ENCODE data around the gene VPS35. TPM values are rescaled to one million over a fixed set of nuclear protein-coding genes. Genes with fewer than 3 reads are reported as not detected.

Gene VPS35
- total RNA-seq, 1 experiment from 2014 or later = 72.1 TPM

DNA sequence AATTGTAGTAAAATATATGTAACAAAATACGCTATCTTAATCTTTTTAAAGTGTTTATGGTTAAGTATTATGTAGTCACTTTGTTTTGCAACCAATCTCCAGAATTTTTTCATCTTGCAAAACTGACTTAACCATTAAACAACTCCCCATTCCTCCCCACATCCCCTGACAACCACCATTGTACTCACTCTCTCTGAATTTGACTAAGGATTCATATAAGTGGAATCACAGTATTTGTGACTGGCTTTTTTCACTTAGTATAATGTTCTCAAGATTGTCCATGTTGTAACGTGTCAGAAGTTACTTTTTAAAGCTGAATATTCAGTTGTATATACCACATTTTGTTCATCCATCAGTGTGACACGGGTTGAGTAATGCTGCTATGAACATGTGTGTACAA, 11.1 kb upstream of the VPS35 start:
- H3K4me1 Mint-ChIP-seq = no peaks in the 10 kb centered on the region
- no peaks in the 10 kb centered on the region for H3K9me3 Mint-ChIP-seq
- peaks cover 40% of the 10 kb centered on the region for H3K36me3 Mint-ChIP-seq
- ChIA-PET POLR2A (no interaction called here), CTCF (interaction anchor here (2.2 kb wide), 1 partner anchor 27 kb away, joined by 6 read pairs; no protein-coding TSS in a partner anchor)
- ATAC-seq = no peak
- no peak for DNase-seq (ENCODE audit: low spot score)
- H3K27ac Mint-ChIP-seq = no peak overlapping the region
- H3K4me3 Mint-ChIP-seq = no peak overlapping the region
- no peaks in the 10 kb centered on the region for H3K27me3 Mint-ChIP-seq (ENCODE audit: low read depth)
- TF ChIP-seq, protein P1, sequence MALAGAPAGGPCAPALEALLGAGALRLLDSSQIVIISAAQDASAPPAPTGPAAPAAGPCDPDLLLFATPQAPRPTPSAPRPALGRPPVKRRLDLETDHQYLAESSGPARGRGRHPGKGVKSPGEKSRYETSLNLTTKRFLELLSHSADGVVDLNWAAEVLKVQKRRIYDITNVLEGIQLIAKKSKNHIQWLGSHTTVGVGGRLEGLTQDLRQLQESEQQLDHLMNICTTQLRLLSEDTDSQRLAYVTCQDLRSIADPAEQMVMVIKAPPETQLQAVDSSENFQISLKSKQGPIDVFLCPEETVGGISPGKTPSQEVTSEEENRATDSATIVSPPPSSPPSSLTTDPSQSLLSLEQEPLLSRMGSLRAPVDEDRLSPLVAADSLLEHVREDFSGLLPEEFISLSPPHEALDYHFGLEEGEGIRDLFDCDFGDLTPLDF (CRISPR knock-in tag; IDR thresholded peaks at IDR 0.05) = no peak
- TF ChIP-seq, protein P2, sequence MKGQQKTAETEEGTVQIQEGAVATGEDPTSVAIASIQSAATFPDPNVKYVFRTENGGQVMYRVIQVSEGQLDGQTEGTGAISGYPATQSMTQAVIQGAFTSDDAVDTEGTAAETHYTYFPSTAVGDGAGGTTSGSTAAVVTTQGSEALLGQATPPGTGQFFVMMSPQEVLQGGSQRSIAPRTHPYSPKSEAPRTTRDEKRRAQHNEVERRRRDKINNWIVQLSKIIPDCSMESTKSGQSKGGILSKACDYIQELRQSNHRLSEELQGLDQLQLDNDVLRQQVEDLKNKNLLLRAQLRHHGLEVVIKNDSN (CRISPR knock-in tag; IDR thresholded peaks at IDR 0.05) = no peak
- TF ChIP-seq MYBL2 (CRISPR knock-in tag; IDR thresholded peaks at IDR 0.05) (no peak), HMGA2 (CRISPR knock-in tag; IDR thresholded peaks at IDR 0.05) (no peak), ESRRA (CRISPR knock-in tag; IDR thresholded peaks at IDR 0.05; ENCODE audit: borderline replicate concordance) (no peak), MXD4 (CRISPR knock-in tag; IDR thresholded peaks at IDR 0.05; ENCODE audit: borderline replicate concordance) (no peak), CREM (CRISPR knock-in tag; IDR thresholded peaks at IDR 0.05) (no peak), RELA (CRISPR knock-in tag; IDR thresholded peaks at IDR 0.05; ENCODE audit: borderline replicate concordance) (no peak), OVOL2 (CRISPR knock-in tag; IDR thresholded peaks at IDR 0.05; ENCODE audit: borderline replicate concordance) (no peak), ZNF416 (CRISPR knock-in tag; IDR thresholded peaks at IDR 0.05) (no peak), ZBTB21 (CRISPR knock-in tag; IDR thresholded peaks at IDR 0.05; ENCODE audit: borderline replicate concordance) (no peak), IRF2 (CRISPR knock-in tag; IDR thresholded peaks at IDR 0.05; ENCODE audit: borderline replicate concordance, low read depth) (no peak)
- TF ChIP-seq, protein P3, sequence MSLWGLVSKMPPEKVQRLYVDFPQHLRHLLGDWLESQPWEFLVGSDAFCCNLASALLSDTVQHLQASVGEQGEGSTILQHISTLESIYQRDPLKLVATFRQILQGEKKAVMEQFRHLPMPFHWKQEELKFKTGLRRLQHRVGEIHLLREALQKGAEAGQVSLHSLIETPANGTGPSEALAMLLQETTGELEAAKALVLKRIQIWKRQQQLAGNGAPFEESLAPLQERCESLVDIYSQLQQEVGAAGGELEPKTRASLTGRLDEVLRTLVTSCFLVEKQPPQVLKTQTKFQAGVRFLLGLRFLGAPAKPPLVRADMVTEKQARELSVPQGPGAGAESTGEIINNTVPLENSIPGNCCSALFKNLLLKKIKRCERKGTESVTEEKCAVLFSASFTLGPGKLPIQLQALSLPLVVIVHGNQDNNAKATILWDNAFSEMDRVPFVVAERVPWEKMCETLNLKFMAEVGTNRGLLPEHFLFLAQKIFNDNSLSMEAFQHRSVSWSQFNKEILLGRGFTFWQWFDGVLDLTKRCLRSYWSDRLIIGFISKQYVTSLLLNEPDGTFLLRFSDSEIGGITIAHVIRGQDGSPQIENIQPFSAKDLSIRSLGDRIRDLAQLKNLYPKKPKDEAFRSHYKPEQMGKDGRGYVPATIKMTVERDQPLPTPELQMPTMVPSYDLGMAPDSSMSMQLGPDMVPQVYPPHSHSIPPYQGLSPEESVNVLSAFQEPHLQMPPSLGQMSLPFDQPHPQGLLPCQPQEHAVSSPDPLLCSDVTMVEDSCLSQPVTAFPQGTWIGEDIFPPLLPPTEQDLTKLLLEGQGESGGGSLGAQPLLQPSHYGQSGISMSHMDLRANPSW (CRISPR knock-in tag; conservative IDR thresholded peaks at IDR 0.05; ENCODE audit: low read depth) = no peak
- TF ChIP-seq, protein P4, sequence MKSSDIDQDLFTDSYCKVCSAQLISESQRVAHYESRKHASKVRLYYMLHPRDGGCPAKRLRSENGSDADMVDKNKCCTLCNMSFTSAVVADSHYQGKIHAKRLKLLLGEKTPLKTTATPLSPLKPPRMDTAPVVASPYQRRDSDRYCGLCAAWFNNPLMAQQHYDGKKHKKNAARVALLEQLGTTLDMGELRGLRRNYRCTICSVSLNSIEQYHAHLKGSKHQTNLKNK (CRISPR knock-in tag; IDR thresholded peaks at IDR 0.05) = no peak
- TF ChIP-seq, protein P5, sequence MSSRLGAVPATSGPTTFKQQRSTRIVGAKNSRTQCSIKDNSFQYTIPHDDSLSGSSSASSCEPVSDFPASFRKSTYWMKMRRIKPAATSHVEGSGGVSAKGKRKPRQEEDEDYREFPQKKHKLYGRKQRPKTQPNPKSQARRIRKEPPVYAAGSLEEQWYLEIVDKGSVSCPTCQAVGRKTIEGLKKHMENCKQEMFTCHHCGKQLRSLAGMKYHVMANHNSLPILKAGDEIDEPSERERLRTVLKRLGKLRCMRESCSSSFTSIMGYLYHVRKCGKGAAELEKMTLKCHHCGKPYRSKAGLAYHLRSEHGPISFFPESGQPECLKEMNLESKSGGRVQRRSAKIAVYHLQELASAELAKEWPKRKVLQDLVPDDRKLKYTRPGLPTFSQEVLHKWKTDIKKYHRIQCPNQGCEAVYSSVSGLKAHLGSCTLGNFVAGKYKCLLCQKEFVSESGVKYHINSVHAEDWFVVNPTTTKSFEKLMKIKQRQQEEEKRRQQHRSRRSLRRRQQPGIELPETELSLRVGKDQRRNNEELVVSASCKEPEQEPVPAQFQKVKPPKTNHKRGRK (CRISPR knock-in tag; IDR thresholded peaks at IDR 0.05; ENCODE audit: borderline replicate concordance) = no peak
- TF ChIP-seq, protein P6, sequence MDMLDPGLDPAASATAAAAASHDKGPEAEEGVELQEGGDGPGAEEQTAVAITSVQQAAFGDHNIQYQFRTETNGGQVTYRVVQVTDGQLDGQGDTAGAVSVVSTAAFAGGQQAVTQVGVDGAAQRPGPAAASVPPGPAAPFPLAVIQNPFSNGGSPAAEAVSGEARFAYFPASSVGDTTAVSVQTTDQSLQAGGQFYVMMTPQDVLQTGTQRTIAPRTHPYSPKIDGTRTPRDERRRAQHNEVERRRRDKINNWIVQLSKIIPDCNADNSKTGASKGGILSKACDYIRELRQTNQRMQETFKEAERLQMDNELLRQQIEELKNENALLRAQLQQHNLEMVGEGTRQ (CRISPR knock-in tag; IDR thresholded peaks at IDR 0.05) = no peak
- TF ChIP-seq, protein P7, sequence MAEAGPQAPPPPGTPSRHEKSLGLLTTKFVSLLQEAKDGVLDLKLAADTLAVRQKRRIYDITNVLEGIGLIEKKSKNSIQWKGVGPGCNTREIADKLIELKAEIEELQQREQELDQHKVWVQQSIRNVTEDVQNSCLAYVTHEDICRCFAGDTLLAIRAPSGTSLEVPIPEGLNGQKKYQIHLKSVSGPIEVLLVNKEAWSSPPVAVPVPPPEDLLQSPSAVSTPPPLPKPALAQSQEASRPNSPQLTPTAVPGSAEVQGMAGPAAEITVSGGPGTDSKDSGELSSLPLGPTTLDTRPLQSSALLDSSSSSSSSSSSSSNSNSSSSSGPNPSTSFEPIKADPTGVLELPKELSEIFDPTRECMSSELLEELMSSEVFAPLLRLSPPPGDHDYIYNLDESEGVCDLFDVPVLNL (CRISPR knock-in tag; IDR thresholded peaks at IDR 0.05; ENCODE audit: borderline replicate concordance, low read depth) = no peak

Measured in WTC11 (cell line).